MCF 10A (cell line): Measurements from ENCODE around the gene KCNJ14. TPM values are rescaled to one million over a fixed set of nuclear protein-coding genes. Genes with fewer than 3 reads are reported as not detected.

ENCODE experiments used
- BruUV-seq: library from RNA; stranded (reverse); fragments of 400-500 nt; replicated peaks from 2 replicates; lab custom pipeline; 2021; lab: Mats Ljungman, UMichigan
- CTCF ChIA-PET: fragments of 300-600 bp; sonication (Branson Sonifier 250); formaldehyde crosslinking; extraction: SDS; loops from one replicate; lab custom pipeline; 2021; ENCODE audit warnings: antibody characterized with exemption, inconsistent platforms; lab: Yijun Ruan, JAX
- POLR2A ChIA-PET: fragments of 300-600, 350-650 bp; sonication (Branson Sonifier 250); formaldehyde crosslinking; extraction: SDS; loops from one replicate; lab custom pipeline; 2020; ENCODE audit warnings: antibody characterized with exemption, inconsistent platforms; lab: Yijun Ruan, JAX
- DNase-seq: peaks from one replicate; pipeline ENCODE4 v3.0.0-alpha.2; 2018; ENCODE audit not compliant: unreplicated experiment
- H3K27ac Mint-ChIP-seq: one replicate; pipeline ENCODE4 v1.8.0; 2022; ENCODE audit warnings: mild to moderate bottlenecking, low read depth, mixed read lengths; ENCODE audit not compliant: unreplicated experiment
- H3K27me3 Mint-ChIP-seq: one replicate; pipeline ENCODE4 v1.8.0; 2022; ENCODE audit warnings: mixed read lengths; ENCODE audit not compliant: insufficient read depth, unreplicated experiment
- H3K36me3 Mint-ChIP-seq: one replicate; pipeline ENCODE4 v1.8.0; 2022; ENCODE audit warnings: mild to moderate bottlenecking, moderate library complexity, mixed read lengths; ENCODE audit not compliant: insufficient read depth, unreplicated experiment
- H3K4me1 Mint-ChIP-seq: one replicate; pipeline ENCODE4 v1.8.0; 2022; ENCODE audit warnings: mixed read lengths; ENCODE audit not compliant: insufficient read depth, unreplicated experiment
- H3K4me3 Mint-ChIP-seq: one replicate; pipeline ENCODE4 v1.8.0; 2022; ENCODE audit warnings: mild to moderate bottlenecking, moderate library complexity, mixed read lengths; ENCODE audit not compliant: unreplicated experiment
- H3K9me3 Mint-ChIP-seq: one replicate; pipeline ENCODE4 v1.8.0; 2022; ENCODE audit warnings: mixed read lengths; ENCODE audit not compliant: unreplicated experiment
- intact Hi-C: fragments of 100-400 bp; cut with micrococcal nuclease; formaldehyde crosslinking; loops from 2 replicates; pipeline ENCODE4 v1.14.1; 2022
- total RNA-seq: library from RNA; stranded (reverse); gene quantifications from 2 replicates; pipeline ENCODE4 v1.2.3, GENCODE V29; 2022
- TF ChIP-seq, protein P1 (sequence below): fragments of 200-600 bp; IDR thresholded peaks from one replicate; pipeline ENCODE4 v1.8.0; 2022; ENCODE audit warnings: antibody characterized with exemption, mild to moderate bottlenecking; ENCODE audit not compliant: unreplicated experiment

Gene KCNJ14
- total RNA-seq, 1 experiment from 2014 or later: 1.6 TPM

DNA sequence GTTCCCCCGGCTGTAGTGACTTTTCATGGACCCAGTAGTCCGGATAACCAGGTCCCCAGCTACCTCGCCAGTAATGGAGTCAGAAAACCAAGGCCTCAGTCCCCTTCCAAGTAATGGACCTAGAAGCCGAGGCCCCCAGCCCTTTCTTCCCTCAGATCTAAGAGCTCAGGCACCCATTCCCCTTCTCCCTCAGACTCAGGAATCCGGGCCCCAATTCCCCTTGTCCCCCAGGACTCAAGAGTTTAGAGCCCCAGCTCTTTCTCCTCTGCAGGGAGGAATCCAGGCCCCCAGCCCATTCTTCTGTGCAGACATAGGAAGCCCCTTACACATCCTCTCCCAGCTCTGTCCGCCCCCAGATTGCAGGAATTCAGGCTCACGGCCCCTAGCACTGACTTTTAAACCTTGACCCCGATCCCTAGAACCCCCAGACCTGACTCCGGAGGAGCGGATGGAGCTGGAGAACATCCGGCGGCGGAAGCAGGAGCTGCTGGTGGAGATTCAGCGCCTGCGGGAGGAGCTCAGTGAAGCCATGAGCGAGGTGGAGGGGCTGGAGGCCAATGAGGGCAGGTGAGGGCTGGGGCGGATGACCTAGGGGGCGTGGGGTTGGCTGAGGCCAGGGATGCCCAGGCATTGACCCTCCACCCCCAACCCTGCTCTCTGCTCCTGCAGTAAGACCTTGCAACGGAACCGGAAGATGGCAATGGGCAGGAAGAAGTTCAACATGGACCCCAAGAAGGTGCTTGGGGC lies 14.7 kb downstream of the KCNJ14 start:
- peak overlapping the region; percentile 97 for H3K27ac Mint-ChIP-seq
- intact Hi-C loops: loop anchor here (1.0 to 2.0 kb wide), 2 partner anchors 18 to 25 kb away; partner anchors contain the start of gene GRWD1
- H3K27me3 Mint-ChIP-seq: no peaks in the 10 kb centered on the region
- H3K4me1 Mint-ChIP-seq: peaks cover 12% of the 10 kb centered on the region
- H3K9me3 Mint-ChIP-seq: no peaks in the 10 kb centered on the region
- ChIA-PET CTCF (interaction anchor here (0.6 to 2.4 kb wide), 5 partner anchors 17 to 204 kb away, joined by 3 to 12 read pairs (median 5); no protein-coding TSS in a partner anchor), POLR2A (interaction anchor here (0.5 to 1.7 kb wide), 9 partner anchors 16 to 169 kb away, joined by 3 to 22 read pairs (median 4); partner anchors contain the start of genes RPL18 and SPHK2)
- no TSS peak for BruUV-seq
- DNase-seq: no peak
- peak overlapping the region; percentile 77 for H3K4me3 Mint-ChIP-seq
- TF ChIP-seq, protein P1, sequence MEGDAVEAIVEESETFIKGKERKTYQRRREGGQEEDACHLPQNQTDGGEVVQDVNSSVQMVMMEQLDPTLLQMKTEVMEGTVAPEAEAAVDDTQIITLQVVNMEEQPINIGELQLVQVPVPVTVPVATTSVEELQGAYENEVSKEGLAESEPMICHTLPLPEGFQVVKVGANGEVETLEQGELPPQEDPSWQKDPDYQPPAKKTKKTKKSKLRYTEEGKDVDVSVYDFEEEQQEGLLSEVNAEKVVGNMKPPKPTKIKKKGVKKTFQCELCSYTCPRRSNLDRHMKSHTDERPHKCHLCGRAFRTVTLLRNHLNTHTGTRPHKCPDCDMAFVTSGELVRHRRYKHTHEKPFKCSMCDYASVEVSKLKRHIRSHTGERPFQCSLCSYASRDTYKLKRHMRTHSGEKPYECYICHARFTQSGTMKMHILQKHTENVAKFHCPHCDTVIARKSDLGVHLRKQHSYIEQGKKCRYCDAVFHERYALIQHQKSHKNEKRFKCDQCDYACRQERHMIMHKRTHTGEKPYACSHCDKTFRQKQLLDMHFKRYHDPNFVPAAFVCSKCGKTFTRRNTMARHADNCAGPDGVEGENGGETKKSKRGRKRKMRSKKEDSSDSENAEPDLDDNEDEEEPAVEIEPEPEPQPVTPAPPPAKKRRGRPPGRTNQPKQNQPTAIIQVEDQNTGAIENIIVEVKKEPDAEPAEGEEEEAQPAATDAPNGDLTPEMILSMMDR: no peak
- H3K36me3 Mint-ChIP-seq: peaks cover 44% of the 10 kb centered on the region

DNA sequence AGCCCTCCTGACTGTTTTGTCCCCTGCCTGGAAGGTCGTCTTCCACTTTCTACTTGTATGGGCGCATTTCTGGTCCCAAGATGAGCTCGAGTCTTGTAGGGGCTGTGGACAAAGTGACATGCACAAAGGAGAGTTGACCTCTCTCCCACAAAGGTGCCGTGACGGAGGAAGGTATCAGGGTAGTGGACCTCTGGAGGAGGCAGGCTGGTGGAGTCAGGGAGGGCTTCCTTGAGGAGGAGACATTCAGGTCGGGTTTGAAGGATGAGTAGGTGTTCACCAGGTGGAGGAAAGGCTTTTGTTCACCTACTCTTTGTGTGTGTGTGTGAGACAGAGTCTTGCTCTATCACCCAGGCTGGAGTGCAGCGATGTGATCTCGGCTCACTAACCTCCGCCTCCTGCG lies 15.5 kb downstream of the KCNJ14 start:
- ChIA-PET POLR2A (interaction anchor here (0.9 to 1.7 kb wide), 4 partner anchors 16 to 26 kb away, joined by 4 to 22 read pairs (median 6); no protein-coding TSS in a partner anchor), CTCF (interaction anchor here (1.3 to 2.4 kb wide), 4 partner anchors 17 to 130 kb away, joined by 3 to 12 read pairs (median 6); no protein-coding TSS in a partner anchor)

DNA sequence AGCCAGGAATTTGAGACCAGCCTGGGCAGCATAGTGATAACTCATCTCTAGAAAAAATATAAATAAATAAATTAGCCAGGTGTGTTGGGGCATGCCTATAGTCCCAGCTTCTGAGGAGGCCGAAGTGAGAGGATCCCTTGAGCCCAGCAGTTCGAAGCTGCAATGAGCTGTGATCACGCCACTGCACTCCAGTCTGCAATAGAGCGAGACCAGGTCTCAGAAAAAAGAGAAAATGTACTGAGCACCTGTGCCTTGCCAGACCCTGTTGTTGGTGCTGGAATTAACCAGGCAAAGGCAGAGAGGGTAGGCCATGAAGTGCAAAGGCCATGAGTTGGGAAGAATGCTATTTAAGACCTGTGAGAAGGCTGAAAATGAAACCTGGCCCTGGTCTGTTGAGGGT lies 16.5 kb downstream of the KCNJ14 start:
- DNase-seq: no peak
- Mint-ChIP-seq H3K9me3 (no peaks in the 10 kb centered on the region), H3K27me3 (no peaks in the 10 kb centered on the region), H3K4me3 (no peak overlapping the region), H3K27ac (no peak overlapping the region), H3K4me1 (peaks cover 6% of the 10 kb centered on the region), H3K36me3 (peaks cover 59% of the 10 kb centered on the region)
- no TSS peak for BruUV-seq
- ChIA-PET POLR2A (interaction anchor here (0.9 kb wide), 1 partner anchor 15 kb away, joined by 4 read pairs; no protein-coding TSS in a partner anchor), CTCF (interaction anchor here (1.3 kb wide), 1 partner anchor 112 kb away, joined by 4 read pairs; no protein-coding TSS in a partner anchor)
- intact Hi-C loops: no loop called here
- TF ChIP-seq, protein P1: no peak

More for the DNA sequence above, 15.5 kb downstream of the KCNJ14 start:
- no peak for DNase-seq
- no TSS peak for BruUV-seq
- Mint-ChIP-seq H3K27ac (no peak overlapping the region), H3K27me3 (no peaks in the 10 kb centered on the region), H3K9me3 (no peaks in the 10 kb centered on the region), H3K4me3 (peak overlapping the region; percentile 77), H3K4me1 (peaks cover 12% of the 10 kb centered on the region), H3K36me3 (peaks cover 52% of the 10 kb centered on the region)
- TF ChIP-seq, protein P1: no peak
- intact Hi-C loops: no loop called here
